GM19452 (cell line): Measurements from ENCODE around the gene SLC10A2.
"Not testable (repeated sequence)": the region's sequence is repeated elsewhere in the genome, so short reads cannot be mapped to it uniquely, and the experiment has no call there.

ENCODE experiments used
- ATAC-seq: cut with Tn5 transposase; IDR thresholded peaks from one replicate; pipeline ENCODE4 v1.9.1; 2021; ENCODE audit not compliant: unreplicated experiment

Gene SLC10A2, protein sequence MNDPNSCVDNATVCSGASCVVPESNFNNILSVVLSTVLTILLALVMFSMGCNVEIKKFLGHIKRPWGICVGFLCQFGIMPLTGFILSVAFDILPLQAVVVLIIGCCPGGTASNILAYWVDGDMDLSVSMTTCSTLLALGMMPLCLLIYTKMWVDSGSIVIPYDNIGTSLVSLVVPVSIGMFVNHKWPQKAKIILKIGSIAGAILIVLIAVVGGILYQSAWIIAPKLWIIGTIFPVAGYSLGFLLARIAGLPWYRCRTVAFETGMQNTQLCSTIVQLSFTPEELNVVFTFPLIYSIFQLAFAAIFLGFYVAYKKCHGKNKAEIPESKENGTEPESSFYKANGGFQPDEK

DNA sequence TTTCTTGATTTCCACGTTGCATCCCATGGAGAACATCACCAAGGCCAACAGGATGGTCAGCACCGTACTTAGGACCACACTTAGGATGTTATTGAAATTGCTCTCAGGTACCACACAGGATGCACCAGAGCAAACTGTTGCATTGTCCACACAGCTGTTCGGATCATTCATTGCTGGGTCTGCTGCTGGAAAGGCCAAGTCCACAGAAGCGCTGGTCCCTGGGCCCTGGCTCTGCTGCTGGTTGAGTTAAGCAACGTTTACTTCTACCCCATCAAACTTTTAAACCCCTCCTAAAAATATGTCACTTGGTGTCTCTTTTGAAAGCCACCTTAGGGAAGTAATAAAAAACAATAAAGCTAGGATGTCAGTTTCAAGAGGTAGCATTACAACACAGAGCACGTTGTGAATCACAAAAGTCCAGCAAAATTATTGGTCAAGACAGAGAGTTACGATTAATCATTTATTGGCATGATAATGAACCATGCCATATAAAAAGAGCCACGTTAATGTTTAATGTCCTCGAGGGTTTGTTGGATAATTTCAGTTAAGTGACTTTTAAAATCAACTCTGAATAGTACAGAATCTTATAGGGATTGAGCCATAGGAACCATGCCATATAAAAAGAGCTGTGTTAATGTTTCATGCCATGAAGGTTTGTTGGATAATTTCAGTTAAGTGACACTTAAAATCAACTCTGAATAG, at the start of gene SLC10A2:
Gene SLC10A2, minus strand, starts transcription at position 339 of the 702 bp plus-strand sequence. Its CDS starts 168 bp downstream, at position 171.
- ATAC-seq: no peak

DNA sequence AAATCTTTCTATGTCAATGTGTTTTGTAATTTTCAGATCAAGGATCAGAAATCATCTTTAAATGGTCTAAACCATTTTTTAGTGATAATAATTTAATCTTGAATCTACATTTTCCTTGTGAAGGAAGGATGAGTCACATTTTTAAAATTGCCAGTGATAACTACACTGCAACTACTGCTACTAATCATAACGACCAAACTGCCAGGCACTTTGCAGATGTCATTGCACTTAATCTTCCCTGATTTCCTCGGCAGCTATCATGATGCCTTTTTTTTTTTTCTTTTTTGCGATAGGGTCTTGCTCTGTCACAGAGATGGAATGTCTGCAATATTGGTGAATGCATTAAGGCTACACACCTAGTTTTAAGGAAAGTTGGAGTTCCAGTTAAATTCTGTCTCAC, 41.4 kb upstream of the SLC10A2 start:
- no peak for ATAC-seq

DNA sequence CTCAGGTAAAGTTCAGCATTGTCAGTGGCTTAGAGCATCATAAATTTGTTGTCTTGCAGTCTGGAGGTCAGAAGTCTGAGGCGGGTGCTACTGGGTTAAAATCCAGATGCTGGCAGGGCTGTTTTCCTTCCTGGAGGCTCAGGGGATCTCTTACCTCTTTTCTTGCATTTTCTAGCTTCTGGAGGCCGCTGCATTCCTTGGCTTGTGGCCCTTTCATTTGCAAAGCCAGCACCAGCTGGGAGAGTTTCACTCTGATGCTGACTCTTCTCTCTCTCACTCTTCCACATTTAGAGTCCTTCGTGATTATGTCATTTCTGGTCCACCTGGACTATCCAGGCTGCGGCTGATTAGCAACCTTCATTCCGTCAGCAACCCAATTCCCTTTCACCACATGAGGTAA, 38.1 kb upstream of the SLC10A2 start:
- ATAC-seq: no peak

DNA sequence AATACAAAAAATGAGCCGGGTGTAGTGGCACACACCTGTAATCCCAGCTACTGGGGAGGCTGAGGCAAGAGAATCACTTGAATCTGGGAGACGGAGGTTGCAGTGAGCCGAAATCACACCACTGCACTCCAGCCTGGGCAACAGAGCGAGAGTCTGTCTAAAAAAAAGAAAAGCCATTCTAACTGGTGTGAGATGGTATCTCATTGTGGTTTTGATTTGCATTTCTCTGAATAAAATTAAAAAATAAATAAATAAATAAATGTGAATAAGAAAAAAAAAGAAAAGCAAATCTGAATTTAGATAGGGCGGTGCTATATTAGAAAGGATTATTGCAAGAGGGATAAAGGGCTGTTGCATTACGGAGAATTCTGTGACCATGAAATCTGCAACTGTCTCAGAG, 37.2 kb upstream of the SLC10A2 start:
- ATAC-seq: not testable (repeated sequence)

DNA sequence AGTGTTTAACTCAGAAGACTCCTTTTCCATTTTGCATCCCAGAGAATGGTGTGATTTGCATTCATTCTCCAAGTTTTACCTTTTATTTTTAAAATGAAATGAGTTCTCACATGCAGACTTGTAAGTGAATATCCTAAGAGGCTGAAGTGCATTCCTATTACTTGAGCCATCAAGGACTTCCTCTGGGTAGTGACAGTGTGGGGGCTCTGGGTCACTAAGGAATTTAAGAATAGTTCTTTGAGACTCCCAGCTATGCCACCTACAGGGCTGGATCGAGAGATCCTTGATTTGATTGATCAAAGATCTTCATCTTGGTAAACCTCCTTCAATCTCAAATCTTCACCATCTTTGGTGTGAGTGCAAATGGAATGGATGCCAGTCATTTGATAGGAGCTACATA, 36.3 kb upstream of the SLC10A2 start:
- no peak for ATAC-seq

DNA sequence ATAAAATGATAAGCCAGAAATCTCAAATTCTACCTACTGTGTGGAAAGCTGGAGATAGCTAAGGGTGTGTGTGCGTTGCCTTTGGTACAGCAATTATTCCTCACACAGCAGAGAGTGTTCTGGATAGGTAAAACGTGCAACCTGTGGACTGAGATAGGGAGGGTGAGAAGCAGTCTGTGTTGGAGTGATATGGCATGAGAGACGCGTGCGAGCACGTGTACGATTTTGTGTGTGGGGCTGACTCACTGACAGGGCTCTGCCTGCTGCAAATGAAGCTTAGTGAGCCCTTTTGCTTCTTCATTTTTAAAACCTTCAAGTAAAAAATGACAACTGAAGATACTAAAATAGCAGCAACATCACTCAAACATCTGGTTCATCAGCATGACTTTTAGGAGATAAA, 35.7 kb upstream of the SLC10A2 start:
- no peak for ATAC-seq

DNA sequence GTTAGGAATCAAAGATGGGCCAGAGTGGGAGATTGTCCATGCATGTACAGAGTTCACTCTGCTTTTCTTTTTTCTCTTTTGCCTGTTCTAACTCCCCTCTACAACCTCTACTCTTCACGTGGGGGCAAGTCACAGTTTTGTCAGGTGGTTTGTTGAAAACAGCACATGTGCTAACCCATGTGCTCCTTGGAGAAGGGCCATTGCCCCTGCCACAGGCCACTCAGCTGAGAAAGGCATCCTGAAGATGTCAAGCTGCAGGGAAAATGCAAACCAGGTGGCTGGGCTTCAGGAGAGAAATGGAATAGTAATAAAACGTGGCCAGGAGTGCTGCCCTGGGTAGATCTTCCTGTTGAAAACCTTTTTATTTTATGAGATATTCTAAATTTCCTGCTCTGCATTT, 35.3 kb upstream of the SLC10A2 start:
- ATAC-seq: no peak

DNA sequence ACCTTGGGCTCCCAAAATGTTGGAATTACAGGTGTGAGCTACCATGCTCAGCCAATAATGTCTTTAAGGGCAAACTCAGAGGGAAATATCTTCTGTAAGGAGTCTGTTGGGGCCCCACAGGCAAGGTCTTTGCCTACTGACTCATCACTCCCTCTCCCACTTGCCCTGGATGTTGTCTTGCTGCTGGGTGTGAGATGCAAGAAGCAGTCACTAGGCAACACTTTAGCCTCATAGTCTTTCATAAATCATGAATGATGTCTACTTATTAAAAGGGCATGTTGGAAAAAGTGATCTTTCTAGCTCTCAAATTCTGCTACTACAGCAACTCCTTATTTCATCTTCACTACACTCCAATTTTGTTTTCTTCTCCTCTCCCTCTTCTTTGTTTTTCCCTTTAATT, 34.6 kb upstream of the SLC10A2 start:
- ATAC-seq: no peak

DNA sequence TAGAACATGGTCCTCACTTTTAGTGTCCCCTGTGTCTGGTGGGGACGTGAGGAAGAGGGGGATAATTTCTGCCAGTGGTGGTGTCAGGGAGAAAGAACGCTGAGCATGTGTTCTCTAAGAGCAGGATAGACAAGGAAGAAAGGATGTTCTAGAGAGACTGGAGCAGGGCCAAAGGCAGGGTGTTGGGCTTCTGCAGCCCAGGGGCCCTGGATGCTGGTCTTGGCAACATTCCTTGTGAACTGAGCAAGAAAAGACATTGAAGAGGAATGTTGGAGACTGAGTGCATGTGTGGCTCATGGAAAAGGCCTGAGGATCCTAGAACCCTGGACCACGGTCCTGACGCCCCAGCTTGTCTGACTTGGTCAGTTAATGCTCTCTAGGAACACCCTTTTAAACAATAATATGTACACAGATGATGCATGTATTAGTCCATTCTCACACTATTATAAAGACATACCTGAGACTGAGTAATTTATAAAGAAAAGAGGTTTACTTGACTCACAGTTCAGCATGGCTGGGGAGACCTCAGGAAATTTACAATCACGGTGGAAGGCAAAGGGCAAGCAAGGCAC, 33.6 kb upstream of the SLC10A2 start:
- no peak for ATAC-seq

DNA sequence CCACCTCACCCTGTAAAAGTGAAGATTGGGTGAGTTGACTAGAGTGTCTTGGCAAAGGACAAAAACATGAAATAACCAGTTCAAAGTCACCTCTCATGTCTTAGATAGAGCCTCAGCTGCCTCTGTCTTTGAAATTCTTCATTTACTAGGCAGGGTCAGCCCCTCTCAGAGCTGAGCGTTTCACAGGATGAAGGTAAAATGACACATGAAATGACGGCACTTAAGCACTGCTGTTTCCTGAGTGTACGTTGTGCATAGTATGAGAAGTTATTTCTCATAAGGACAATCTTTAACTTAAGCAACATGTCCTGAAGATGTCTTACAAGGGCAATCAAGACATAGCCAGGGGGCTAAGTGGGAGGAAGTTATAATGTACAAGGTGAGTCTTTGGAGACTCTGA, 32.3 kb upstream of the SLC10A2 start:
- ATAC-seq: no peak

DNA sequence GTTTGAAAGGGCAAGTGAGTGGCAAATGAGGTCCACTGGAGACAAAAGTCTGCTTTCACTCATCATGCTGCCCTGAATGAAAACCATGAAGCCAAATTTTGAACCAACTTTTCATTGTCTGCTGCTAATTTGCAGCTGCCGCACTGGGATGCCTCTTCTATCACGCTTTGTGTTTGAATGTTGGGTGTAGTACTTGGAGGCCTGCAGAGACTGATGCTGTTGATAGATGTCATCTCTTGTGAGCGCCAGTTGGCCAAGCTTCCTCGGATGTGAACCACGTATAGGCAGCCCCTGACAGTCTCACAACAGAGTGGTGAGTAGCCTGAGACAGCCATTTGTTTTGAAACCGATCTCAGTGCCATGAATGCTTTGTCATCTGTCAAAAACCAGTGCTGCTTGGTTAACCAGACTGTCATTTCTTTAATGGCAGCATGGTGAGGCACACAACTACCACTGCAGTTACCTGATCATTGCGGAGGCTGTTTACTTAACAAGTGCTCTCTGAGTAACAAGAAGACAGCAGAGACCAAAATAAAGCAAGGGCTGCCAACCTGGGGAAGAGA, 31.2 kb upstream of the SLC10A2 start:
- no peak for ATAC-seq

DNA sequence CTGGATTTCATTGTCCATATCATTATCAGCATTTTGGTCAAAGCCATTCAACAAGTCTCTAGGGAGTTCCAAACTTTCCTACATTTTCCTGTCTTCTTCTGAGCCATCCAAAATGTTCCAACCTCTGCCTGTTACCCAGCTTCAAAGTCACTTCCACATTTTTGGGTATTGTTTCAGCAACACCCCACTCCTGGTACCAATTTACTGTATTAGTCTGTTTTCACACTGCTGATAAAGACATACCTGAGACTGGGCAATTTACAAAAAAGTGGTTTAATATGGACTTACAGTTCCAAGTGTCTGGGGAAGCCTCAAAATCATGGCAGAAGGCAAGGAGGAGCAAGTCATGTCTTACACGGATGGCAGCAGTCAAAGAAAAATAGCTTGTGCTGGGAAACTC, 27.4 kb upstream of the SLC10A2 start:
- ATAC-seq: not testable (repeated sequence)

DNA sequence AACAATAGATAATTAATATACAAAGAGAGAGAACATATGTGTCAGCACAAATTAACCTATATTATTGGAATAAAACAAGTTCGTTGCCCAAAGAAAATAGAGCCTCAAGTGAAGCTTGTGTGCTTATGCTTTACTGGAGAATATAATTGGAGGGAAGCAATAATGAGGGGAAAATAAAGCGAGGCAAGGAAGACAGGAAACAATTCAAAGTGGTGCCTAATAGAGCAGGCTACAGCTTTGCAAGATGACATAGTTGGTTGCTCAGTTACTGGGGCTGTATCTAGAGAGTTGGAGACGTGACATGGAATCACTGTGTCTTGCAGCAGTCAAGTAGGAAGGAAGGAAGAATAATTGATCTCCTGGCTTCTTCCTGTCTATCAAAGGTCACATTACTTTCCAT, 21.1 kb upstream of the SLC10A2 start:
- no peak for ATAC-seq

DNA sequence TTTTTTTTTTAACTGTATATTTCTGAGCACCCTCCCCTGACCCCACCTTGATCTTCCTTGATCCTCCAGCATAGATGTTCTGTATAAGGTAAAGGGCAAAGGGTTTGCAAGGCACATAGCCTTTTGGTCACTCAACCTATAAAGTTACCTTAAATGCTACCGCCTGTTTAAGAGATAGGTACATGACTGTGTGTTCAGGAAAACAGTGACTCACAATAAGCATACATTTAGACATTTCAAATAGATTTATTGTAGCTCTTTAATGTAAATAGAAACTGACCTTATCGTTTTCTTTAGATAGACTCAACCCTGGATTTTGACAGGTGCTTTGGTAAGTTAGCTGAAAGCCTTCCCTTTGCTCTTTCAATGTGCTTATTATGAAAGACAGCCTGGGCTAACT, 15.2 kb upstream of the SLC10A2 start:
- ATAC-seq: no peak

DNA sequence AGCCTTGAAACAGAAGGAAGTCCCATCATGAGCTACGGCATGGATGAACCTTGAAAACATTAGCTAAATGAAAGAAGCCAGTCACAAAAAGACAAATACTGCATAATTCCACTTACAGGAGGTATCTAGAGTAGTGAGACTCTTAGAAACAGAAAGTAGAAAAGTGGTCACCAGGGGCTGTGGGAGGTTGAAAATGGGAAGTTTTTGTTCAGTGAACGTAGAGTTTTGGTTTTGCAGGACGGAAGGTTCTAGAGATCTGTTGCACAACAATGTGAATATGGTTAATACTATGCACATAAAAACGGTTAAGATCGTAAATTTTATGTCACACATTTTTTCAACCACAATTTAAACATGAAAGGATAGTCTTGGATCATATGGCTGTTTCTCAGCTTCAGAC, 11.9 kb upstream of the SLC10A2 start:
- peak; percentile 97 for ATAC-seq

DNA sequence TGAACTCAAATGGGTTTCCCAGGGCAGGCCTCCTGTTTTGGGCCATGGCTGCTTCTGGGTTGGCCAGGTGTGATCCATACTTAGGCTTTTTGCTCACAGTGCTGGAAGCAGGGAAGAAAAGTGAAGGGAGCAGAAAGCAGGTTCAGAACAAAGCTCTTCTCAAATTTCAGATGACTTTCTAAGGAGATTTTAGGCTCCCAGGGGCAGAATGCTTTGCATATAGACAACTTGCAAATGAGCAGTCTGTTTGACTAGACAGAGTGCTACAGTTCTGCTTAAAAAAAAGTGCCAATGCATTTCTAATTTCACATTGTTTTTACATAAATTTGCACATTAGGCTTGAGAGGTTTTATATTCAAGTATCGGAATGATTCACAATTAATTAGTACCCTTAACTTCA, 2.6 kb upstream of the SLC10A2 start:
- no peak for ATAC-seq

DNA sequence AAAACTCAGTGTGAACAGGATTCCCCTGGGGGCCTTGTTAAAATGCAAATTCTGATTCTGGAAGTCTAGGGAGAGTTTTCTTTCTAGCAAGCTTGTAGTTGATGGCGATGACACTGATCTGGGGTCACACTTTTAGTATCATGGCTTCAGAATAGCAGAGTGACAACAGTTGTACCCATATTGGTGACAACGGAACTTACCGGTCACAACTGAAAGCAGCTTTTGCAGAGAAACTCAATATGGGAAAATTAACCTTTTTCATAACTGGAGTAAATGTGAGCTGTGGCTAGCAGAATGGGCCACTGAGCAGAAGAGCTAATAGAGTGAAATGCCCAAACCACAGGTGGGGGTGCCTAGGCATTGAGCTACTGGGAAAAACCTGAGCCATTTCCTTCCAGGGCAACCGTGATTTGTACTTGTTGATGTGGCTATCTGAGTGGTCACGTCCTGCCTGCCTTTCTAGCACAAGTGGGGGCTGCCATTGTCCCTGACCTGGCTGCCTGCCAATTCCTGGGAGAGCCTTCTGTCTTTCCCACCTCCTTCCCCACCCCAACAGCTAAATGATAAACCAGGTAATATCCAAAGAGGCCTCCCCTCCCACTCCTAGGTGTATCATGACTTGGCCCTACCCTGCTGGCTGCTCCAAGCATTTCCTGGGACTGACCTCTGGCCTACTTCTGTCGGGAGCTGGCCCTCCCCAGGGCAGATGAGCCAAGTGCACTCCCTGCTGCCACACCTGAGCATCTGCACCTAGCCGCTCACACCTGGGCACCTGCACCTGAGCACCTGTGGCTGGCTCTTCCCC, 1.7 kb upstream of the SLC10A2 start:
- peak; percentile 54 for ATAC-seq

DNA sequence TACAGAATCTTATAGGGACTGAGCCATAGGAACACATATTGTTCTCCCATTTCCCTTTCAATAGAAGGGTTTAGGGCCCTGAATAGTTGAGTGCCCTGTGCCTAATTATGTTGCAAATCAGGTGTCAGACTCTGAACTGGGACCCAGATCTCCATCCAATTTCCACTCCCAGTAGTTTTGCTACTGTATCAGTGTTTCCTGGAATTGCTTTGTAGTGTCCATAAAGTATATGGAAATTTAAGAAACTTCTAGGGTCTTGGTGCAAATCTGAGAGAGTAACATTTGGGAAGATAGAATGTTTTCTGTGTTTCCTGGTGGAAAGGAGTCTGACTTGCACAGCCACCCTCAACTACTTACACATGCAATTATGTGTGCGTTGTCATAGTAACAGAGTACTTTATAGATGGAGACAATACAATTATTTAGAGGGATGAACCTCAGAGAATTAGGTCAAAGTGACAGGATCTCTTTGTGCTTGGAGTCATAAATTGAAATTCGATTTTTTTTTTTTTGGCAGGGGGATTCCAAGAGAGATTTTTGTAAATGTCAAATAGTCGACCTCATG, 646 bp upstream of the SLC10A2 start:
- no peak for ATAC-seq

DNA sequence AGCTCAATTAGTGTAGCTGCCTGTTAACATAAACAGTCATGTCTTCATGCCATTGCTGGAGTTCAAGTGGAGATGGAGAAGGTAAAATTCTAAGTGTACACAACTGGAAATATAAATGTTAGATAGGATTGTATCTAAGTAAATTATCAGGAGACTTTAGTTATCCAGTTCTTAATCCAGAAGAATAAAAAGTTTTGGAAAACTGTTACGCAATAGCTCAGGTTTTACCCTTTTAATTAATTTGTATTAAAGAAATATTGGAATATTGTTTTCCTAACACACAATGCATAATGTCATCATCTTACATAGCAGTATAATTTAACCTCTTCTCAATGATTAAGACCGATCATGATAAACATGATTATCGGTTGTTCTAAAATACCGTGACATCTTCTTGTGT, 2.8 kb downstream of the SLC10A2 start:
- ATAC-seq: no peak

DNA sequence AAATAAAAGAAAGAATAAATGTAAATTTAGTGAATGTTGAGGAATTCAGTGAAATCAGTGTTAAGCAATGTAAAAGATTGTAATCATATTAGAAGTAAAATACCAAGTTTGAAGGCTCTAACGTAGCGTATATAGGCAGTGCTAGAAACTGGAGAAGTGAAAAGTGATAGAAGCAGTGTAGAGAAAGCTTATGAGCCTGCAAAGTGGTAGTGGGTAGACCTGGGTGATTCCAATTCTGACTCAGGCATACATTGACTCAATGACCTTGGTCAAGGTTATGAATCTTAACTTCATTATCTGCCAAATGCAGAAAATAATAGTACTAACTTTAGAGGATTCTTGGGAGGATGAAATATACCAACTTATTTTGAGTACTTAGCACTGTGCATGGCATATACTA, 4.1 kb downstream of the SLC10A2 start:
- ATAC-seq: no peak

DNA sequence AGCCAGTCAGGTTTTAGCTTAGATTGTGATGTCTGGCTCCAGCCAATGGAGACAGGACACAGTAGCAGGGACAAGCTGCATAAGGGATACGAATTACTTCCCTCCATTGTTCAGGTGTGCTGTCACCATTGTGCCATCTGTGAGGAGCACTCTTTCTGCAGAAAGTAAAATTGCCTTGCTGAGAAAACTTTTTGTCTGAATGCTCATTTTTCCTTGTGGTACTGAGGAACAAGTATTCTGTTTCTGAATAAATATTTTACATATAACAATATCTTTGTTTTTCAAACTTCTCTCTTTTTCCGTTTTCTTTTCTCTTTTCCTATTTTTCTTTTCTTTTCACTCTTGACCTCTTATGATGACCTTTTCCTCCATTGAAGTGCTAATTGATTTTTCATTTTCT, 10.2 kb downstream of the SLC10A2 start:
- no peak for ATAC-seq
